ENCODE data around the gene SPTSSA.
"Not testable (repeated sequence)": the region's sequence is repeated elsewhere in the genome, so short reads cannot be mapped to it uniquely, and the experiment has no call there.

SPTSSA gene

GRCh38 chr14:34462132-34462893 lies at the start of gene SPTSSA:
Gene SPTSSA, minus strand, starts transcription at chr14:34462240. Its CDS starts 33 bp downstream, at chr14:34462207.
- DNase-seq = peak; percentile 78

GRCh38 chr14:34507884-34508283 lies 45.8 kb upstream of the SPTSSA start:
- no peak for DNase-seq

- DNase-seq = no peak
These were observed 45.4 kb upstream of the SPTSSA start for GRCh38 chr14:34507459-34507858.

- DNase-seq = not testable (repeated sequence)
These were observed 43.1 kb upstream of the SPTSSA start for GRCh38 chr14:34505124-34505491.

GRCh38 chr14:34504027-34504426 lies 42.0 kb upstream of the SPTSSA start:
- not testable (repeated sequence) for DNase-seq

GRCh38 chr14:34502545-34503225 lies 40.6 kb upstream of the SPTSSA start:
- DNase-seq = no peak

- no peak for DNase-seq
These were observed 40.0 kb upstream of the SPTSSA start for GRCh38 chr14:34502001-34502400.

- DNase-seq = no peak
These were observed 39.1 kb upstream of the SPTSSA start for GRCh38 chr14:34501004-34501580.

- no peak for DNase-seq
These were observed 36.8 kb upstream of the SPTSSA start for GRCh38 chr14:34498684-34499412.

- DNase-seq = no peak
These were observed 34.9 kb upstream of the SPTSSA start for GRCh38 chr14:34496679-34497513.

GRCh38 chr14:34496007-34496678 lies 34.1 kb upstream of the SPTSSA start:
- DNase-seq = no peak

- no peak for DNase-seq
These were observed 27.3 kb upstream of the SPTSSA start for GRCh38 chr14:34489324-34489723.

- DNase-seq = no peak
These were observed 26.5 kb upstream of the SPTSSA start for GRCh38 chr14:34488528-34488927.

- no peak for DNase-seq
These were observed 22.7 kb upstream of the SPTSSA start for GRCh38 chr14:34484726-34485125.

GRCh38 chr14:34482463-34482862 lies 20.4 kb upstream of the SPTSSA start:
- DNase-seq = no peak

- DNase-seq = no peak
These were observed 17.7 kb upstream of the SPTSSA start for GRCh38 chr14:34479694-34480093.

GRCh38 chr14:34478261-34478660 lies 16.2 kb upstream of the SPTSSA start:
- no peak for DNase-seq

GRCh38 chr14:34476036-34476435 lies 14.0 kb upstream of the SPTSSA start:
- not testable (repeated sequence) for DNase-seq

- no peak for DNase-seq
These were observed 13.1 kb upstream of the SPTSSA start for GRCh38 chr14:34475163-34475562.

- DNase-seq = no peak
These were observed 12.2 kb upstream of the SPTSSA start for GRCh38 chr14:34474187-34474679.

- no peak for DNase-seq
These were observed 10.8 kb upstream of the SPTSSA start for GRCh38 chr14:34472706-34473279.
